Measurements from ENCODE around the gene PCNX2. TPM values are rescaled to one million over a fixed set of nuclear protein-coding genes. Genes with fewer than 3 reads are reported as not detected.

PCNX2 gene, protein sequence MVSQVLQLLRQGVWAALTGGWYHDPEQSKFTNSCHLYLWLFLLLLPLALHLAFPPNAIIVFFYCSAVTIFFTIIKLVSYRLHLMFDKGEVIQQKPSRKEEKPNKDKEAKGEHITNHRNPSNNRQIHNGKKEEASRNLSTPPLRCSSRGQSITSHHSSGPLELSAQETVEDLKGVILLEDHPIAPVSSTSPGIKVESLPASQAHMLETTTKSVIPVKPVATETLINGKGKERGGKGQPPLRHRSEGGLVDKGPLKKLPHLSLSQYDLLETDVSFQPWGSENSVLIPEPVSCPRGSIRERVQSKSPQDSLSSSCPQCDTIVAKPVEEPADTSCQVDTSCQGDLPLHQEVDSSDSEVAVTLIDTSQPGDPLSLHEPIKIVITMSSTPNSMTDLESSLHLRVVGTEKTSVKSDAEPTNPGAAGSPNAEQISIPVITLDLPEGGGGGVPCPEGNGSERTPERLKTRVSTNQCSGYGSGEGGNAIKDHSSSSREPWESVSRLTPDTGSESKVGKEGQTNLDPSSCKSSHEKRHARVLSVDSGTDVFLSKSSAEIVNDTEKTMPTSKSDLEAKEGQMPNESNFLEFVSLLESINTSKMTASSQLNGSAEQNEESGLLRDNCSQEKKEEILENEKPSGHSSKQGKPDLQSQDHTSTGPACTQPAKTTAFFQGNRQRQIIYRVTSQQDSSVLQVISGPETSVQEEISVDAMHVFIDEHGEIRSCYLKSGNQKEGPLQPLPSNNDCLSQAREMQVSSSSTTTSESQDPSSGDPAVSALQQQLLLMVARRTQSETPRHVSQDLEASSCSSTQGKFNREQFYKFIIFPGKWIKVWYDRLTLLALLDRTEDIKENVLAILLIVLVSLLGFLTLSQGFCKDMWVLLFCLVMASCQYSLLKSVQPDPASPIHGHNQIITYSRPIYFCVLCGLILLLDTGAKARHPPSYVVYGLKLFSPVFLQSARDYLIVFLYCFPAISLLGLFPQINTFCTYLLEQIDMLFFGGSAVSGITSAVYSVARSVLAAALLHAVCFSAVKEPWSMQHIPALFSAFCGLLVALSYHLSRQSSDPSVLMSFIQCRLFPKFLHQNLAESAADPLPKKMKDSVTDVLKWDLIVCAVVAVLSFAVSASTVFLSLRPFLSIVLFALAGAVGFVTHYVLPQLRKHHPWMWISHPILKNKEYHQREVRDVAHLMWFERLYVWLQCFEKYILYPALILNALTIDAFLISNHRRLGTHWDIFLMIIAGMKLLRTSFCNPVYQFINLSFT (N-terminal part only)
- 10 to 100 TPM in 2 of 4 donors, 1 to 10 TPM in 2; 5.9 to 21.7 (median 10.3) TPM for total RNA-seq

DNA sequence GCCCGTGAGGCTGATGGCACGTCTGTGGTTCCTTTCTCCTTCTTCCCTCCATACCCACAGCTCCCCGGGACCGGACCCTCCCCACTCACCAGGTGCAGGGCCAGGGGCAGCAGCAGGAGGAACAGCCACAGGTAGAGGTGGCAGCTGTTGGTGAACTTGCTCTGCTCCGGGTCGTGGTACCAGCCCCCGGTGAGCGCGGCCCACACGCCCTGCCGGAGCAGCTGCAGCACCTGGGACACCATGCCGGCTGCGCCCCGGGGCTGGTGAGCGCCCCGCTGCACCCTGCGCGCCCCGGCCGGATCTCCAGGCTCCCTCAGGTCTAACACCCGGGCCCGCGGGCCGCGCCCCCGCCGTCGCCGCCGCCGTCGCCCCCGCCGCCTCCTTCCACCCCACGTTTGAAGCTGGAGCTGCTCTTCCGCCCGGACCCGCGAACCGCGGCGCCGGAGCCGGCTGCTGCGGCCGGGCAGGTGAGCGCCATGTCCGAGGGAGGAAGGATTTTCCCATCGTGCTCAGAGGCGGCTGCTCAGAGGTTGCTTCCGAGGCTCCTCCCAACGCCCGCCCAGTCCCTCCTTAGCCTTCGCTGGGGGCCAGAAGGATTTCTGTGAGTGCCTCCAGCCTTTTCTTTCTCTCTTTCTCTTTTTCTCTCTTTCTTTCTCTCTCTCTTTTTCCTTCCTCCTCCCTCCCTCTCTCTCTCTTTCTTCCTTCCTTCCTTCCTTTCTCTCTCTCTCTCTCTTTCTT, at the start of gene PCNX2:
Gene PCNX2 (minus strand): TSS at position 489 of the 738 bp plus-strand sequence. CDS start 247 bp downstream, at position 242.
- H3K4me3 ChIP-seq = peak within 1 kb of the TSS; percentile 53 to 73
- TF ChIP-seq CTCF (IDR thresholded peaks at IDR 0.05) (no peak), POLR2AphosphoS5 (IDR thresholded peaks at IDR 0.05) (no peak), POLR2A (IDR thresholded peaks at IDR 0.05) (no peak), EP300 (IDR thresholded peaks at IDR 0.05) (no peak)
- no peaks in the 10 kb centered on the region for H3K9me3 ChIP-seq
- H3K27me3 ChIP-seq = no peaks in the 10 kb centered on the region
- 0% methylated on average over 4 of the region's 54 CpGs; no CpG with 5 or more reads in 1 of the 2 donors for WGBS, 2 donors (ENCODE audit: low coverage in 1 of 2)
- no peaks in the 10 kb centered on the region for H3K36me3 ChIP-seq
- ATAC-seq = peak; percentile 67
- H3K27ac ChIP-seq = peak within 1 kb of the TSS in 3 of 4 donors; percentile 65 to 79 (median 66)
- peaks cover 0 to 19% (median 0%) of the 10 kb centered on the region in 3 donors for H3K4me1 ChIP-seq

DNA sequence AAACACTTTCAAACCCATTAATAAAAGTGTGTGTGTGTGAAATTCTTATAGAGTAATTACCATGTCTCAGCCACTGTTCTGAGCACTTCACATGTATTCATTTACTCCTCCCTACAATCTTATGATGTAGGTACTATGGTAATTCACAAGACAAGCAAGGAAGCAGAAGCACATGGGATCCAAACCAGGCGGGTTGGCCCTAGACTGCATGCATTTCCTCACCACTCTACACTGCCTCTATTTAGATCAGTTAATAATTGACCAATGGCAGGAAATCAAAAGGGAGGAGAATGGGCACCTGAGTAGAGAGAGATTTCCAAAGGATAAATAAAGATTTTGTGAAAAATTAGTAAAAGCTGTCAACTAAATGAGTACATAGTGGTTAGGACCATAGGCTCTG, 47.7 kb upstream of the PCNX2 start:
- TF ChIP-seq EP300 (IDR thresholded peaks at IDR 0.05) (no peak), CTCF (IDR thresholded peaks at IDR 0.05) (no peak), POLR2AphosphoS5 (IDR thresholded peaks at IDR 0.05) (no peak), POLR2A (IDR thresholded peaks at IDR 0.05) (no peak)
- H3K27ac ChIP-seq = no peak overlapping the region
- ATAC-seq = no peak
- H3K9me3 ChIP-seq = no peaks in the 10 kb centered on the region
- H3K4me1 ChIP-seq = no peaks in the 10 kb centered on the region
- H3K27me3 ChIP-seq = peaks cover 14% of the 10 kb centered on the region
- 63% methylated on average over 1 of the region's 1 CpG; no CpG with 5 or more reads in 1 of the 2 donors for WGBS, 2 donors (ENCODE audit: low coverage in 1 of 2)
- H3K36me3 ChIP-seq = no peaks in the 10 kb centered on the region
- no peak overlapping the region for H3K4me3 ChIP-seq

GRCh38 chr1:233342086-233342485, 46.6 kb upstream of the PCNX2 start:
- no peak for ATAC-seq
- no peaks in the 10 kb centered on the region for H3K9me3 ChIP-seq
- no peak overlapping the region for H3K27ac ChIP-seq
- H3K27me3 ChIP-seq = peaks cover 17% of the 10 kb centered on the region
- no peak overlapping the region for H3K4me3 ChIP-seq
- H3K4me1 ChIP-seq = no peaks in the 10 kb centered on the region
- no peaks in the 10 kb centered on the region for H3K36me3 ChIP-seq
- TF ChIP-seq EP300 (IDR thresholded peaks at IDR 0.05) = no peak
- no peak for TF ChIP-seq POLR2A (IDR thresholded peaks at IDR 0.05)

DNA sequence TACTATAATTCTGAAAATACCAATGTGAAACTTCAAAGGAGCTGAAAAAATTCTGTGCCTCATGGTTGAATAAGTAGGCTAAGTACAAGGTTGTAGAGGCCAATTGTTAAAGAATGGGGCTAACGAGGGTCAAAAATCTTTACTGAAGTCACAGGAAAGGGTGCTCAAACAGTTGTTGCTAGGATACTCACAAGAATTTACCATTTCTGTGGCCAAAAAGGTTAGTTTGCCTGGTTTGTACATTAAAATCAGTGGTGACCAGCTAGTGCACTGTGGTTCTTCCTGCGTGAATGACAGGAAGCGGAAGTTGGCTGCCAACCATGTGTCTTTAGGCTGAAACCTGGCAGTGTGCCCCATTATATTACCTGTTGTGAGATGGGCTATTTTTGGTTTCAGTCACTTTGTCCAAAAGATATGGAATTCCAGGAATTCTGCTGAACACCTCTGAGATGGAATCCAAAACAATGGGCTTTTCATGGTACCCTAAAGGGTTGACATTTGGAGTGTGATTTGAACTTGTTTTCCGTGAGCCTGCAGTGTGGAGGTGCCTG, 45.5 kb upstream of the PCNX2 start:
- Histone ChIP-seq H3K4me3 (no peak overlapping the region), H3K4me1 (no peaks in the 10 kb centered on the region), H3K27me3 (peaks cover 27% of the 10 kb centered on the region), H3K36me3 (no peaks in the 10 kb centered on the region), H3K27ac (no peak overlapping the region), H3K9me3 (no peaks in the 10 kb centered on the region)
- TF ChIP-seq POLR2AphosphoS5 (IDR thresholded peaks at IDR 0.05) (no peak), EP300 (IDR thresholded peaks at IDR 0.05) (no peak), CTCF (IDR thresholded peaks at IDR 0.05) (no peak), POLR2A (IDR thresholded peaks at IDR 0.05) (no peak)
- 68 to 69% methylated on average over 3 to 4 of the region's 4 CpGs for WGBS, 2 donors (ENCODE audit: low coverage in 1 of 2)
- ATAC-seq = no peak
